ENCODE measurements around the gene PRKN. TPM values are rescaled to one million over a fixed set of nuclear protein-coding genes. Genes with fewer than 3 reads are reported as not detected.

PRKN gene
- total and polyA plus RNA-seq, 9 of the 15 experiments (the other 6 are each of a cell fraction or from before 2014, with no cell fraction given): 0.03 to 0.96 (median 0.15) TPM; not detected in 2

- WGBS (ENCODE audit: insufficient coverage, low coverage, missing lambda C conversion rate): 0% methylated on average over 7 of the region's 7 CpGs
- POLR2A ChIA-PET: no interaction called here
- intact Hi-C loops (cut with micrococcal nuclease): no loop called here
- Histone ChIP-seq H4K20me1 (replicated peaks; ENCODE audit: control insufficient read depth, insufficient read depth, low read length) (no peaks in the 10 kb centered on the region), H3K27ac (ENCODE audit: extremely low read depth, low read depth, low read length) (no peak overlapping the region), H3K9me1 (ENCODE audit: control insufficient read depth, insufficient read depth, low read length) (no peaks in the 10 kb centered on the region), H3K4me3 (no peak overlapping the region), H3K4me1 (replicated peaks in 1 of 2; ENCODE audit: control insufficient read depth in 2 of 2, insufficient read depth in 2 of 2, low read length in 2 of 2) (no peaks in the 10 kb centered on the region), H3K27me3 (ENCODE audit: control insufficient read depth in 2 of 2, insufficient read depth in 2 of 2, low read length in 2 of 2) (no peaks in the 10 kb centered on the region), H3K36me3 (ENCODE audit: control insufficient read depth, insufficient read depth, low read length) (no peaks in the 10 kb centered on the region), H2AFZ (ENCODE audit: low read depth, low read length) (no peak overlapping the region), H3K9ac (ENCODE audit: insufficient read depth in 1 of 2, low read depth in 2 of 2, low read length in 2 of 2) (no peak overlapping the region), H3K9me3 (replicated peaks; ENCODE audit: control insufficient read depth, insufficient read depth, low read depth, low read length) (no peaks in the 10 kb centered on the region), H3K4me2 (ENCODE audit: insufficient read depth, low read length) (no peak overlapping the region), H3K79me2 (ENCODE audit: control insufficient read depth, insufficient read depth, low read length) (no peaks in the 10 kb centered on the region)
- TF ChIP-seq MYC (IDR thresholded peaks at IDR 0.05; ENCODE audit: low read depth, low read length) (no peak), MYC (CRISPR knock-in tag; IDR thresholded peaks at IDR 0.05; ENCODE audit: borderline replicate concordance, low read depth) (no peak), ZNF766 (CRISPR knock-in tag; conservative IDR thresholded peaks at IDR 0.05) (no peak), PHF8 (IDR thresholded peaks at IDR 0.05; ENCODE audit: borderline replicate concordance, low read length) (no peak), FOXA3 (CRISPR knock-in tag; conservative IDR thresholded peaks at IDR 0.05 in 1 of 2, IDR thresholded peaks at IDR 0.05 in 1 of 2) (no peak), ZNF347 (CRISPR knock-in tag; IDR thresholded peaks at IDR 0.05; ENCODE audit: low read depth) (no peak), SUPT5H (IDR thresholded peaks at IDR 0.05) (no peak), ZC3H11A (IDR thresholded peaks at IDR 0.05; ENCODE audit: low read depth, low read length) (no peak), TOE1 (IDR thresholded peaks at IDR 0.05; ENCODE audit: borderline replicate concordance) (no peak), TOE1 (CRISPR knock-in tag; IDR thresholded peaks at IDR 0.05; ENCODE audit: borderline replicate concordance, low read depth) (no peak), PCBP1 (IDR thresholded peaks at IDR 0.05; ENCODE audit: low read depth, low read length, poor library complexity, severe bottlenecking) (no peak), TCF7 (IDR thresholded peaks at IDR 0.05; ENCODE audit: borderline replicate concordance) (no peak), KHSRP (IDR thresholded peaks at IDR 0.05) (no peak), SLC30A9 (CRISPR knock-in tag; IDR thresholded peaks at IDR 0.05) (no peak), TAF9B (IDR thresholded peaks at IDR 0.05; ENCODE audit: partially characterized antibody) (no peak), ZNF57 (CRISPR knock-in tag; IDR thresholded peaks at IDR 0.05) (no peak)
- DNase-seq (ENCODE audit: extremely low read depth in 1 of 4, low spot score in 3 of 4): no peak
- BruUV-seq (replicated peaks): no TSS peak
- in situ Hi-C loops (cut with MboI): no loop called here
- CTCF ChIA-PET (ENCODE audit: low intra/inter-chr PET ratio): no interaction called here
- FAIRE-seq: no peak
- no peak for ATAC-seq
Observed at GRCh38 chr6:162029873-162030576, 697.5 kb downstream of the PRKN start.
